Ishikawa (cell line): ENCODE results near the gene SLC25A48.

Experiments
- CREB1 ChIP-seq: IDR thresholded peaks from 2 replicates; pipeline ENCODE4 v1.6.1; 2012; ENCODE audit warnings: low read depth
- EP300 ChIP-seq: IDR thresholded peaks from 2 replicates; pipeline ENCODE4 v1.6.1; 2012; ENCODE audit warnings: borderline replicate concordance
- FOXM1 ChIP-seq: IDR thresholded peaks from 2 replicates; pipeline ENCODE4 v1.6.1; 2012; ENCODE audit warnings: low read depth, borderline replicate concordance
- NFIC ChIP-seq: IDR thresholded peaks from 2 replicates; pipeline ENCODE4 v1.6.1; 2012
- RAD21 ChIP-seq: IDR thresholded peaks from 2 replicates; pipeline ENCODE4 v1.6.1; 2012; ENCODE audit warnings: low read depth
- REST ChIP-seq: IDR thresholded peaks from 2 replicates; pipeline ENCODE4 v1.6.1; 2012; ENCODE audit warnings: low read depth, mild to moderate bottlenecking
- TAF1 ChIP-seq: IDR thresholded peaks from 2 replicates; pipeline ENCODE4 v1.6.1; 2012; ENCODE audit warnings: low read depth, mild to moderate bottlenecking
- TEAD4 ChIP-seq: IDR thresholded peaks from 2 replicates; pipeline ENCODE4 v1.6.1; 2012
- YY1 ChIP-seq: IDR thresholded peaks from 2 replicates; pipeline ENCODE4 v1.6.1; 2012; ENCODE audit warnings: low read depth
- ZBTB7A ChIP-seq: IDR thresholded peaks from 2 replicates; pipeline ENCODE4 v1.6.1; 2012; ENCODE audit warnings: low read depth

- no peak for TF ChIP-seq TAF1
- no peak for TF ChIP-seq REST
- TF ChIP-seq TEAD4: no peak
- TF ChIP-seq RAD21: no peak
- TF ChIP-seq ZBTB7A: no peak
- TF ChIP-seq YY1: no peak
- TF ChIP-seq CREB1: no peak
- TF ChIP-seq FOXM1: no peak
- TF ChIP-seq NFIC: no peak
- no peak for TF ChIP-seq EP300
Observed at GRCh38 chr5:135814812-135815211, 19.7 kb upstream of the SLC25A48 start.
